Skeletal muscle satellite cell (primary cell): Measurements from ENCODE around the gene MYL9.

Experiments used
- H3K27me3 ChIP-seq: 2 replicates; pipeline ENCODE4 v1.7.0; 2013; ENCODE audit warnings: low read length; ENCODE audit not compliant: control insufficient read depth, insufficient read depth
- H3K36me3 ChIP-seq: 2 replicates; pipeline ENCODE4 v1.7.0; 2013; ENCODE audit warnings: mild to moderate bottlenecking, control low read depth, low read length; ENCODE audit not compliant: insufficient read depth
- H3K4me1 ChIP-seq: 2 replicates; pipeline ENCODE4 v1.7.0; 2013; ENCODE audit warnings: low read length; ENCODE audit not compliant: control insufficient read depth, insufficient read depth
- H3K4me2 ChIP-seq: 2 replicates; pipeline ENCODE4 v1.7.0; 2013; ENCODE audit warnings: mild to moderate bottlenecking, low read length
- H3K4me3 ChIP-seq: 2 replicates; pipeline ENCODE4 v1.7.0; 2013; ENCODE audit warnings: low read length
- H3K9ac ChIP-seq: 2 replicates; pipeline ENCODE4 v1.7.0; 2013; ENCODE audit warnings: mild to moderate bottlenecking, low read depth, low read length, moderate library complexity
- H3K9me3 ChIP-seq: replicated peaks from 2 replicates; pipeline ENCODE4 v1.7.0; 2013; ENCODE audit warnings: mild to moderate bottlenecking, control low read depth, low read length

MYL9 gene

DNA sequence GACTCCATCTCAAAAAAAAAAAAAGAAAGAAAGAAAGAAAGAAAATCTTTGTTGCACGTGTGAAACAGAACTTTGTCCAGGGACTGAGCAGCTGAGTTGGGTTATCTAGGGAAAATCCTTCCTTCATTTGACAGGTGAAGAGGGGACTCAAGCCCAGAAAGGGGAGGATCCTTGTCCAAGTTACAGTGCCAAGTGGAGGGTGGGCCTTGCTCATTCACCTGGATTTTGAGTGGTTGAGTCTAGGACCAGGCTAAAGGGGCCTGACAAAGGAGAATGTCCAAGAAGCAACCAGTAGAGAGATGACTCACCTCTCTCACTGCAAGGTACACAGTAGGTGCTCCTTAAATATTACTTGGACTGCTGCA is 34.7 kb downstream of the MYL9 start:
- peaks cover 24% of the 10 kb centered on the region for H3K4me1 ChIP-seq
- no peaks in the 10 kb centered on the region for H3K9me3 ChIP-seq
- no peaks in the 10 kb centered on the region for H3K27me3 ChIP-seq
- no peak overlapping the region for H3K4me3 ChIP-seq
- H3K36me3 ChIP-seq, result peaks cover 6% of the 10 kb centered on the region
- H3K9ac ChIP-seq, result no peak overlapping the region
- H3K4me2 ChIP-seq, result no peak overlapping the region

GRCh38 chr20:36578356-36579041 is 37.2 kb downstream of the MYL9 start:
- peaks cover 13% of the 10 kb centered on the region for H3K4me1 ChIP-seq
- H3K27me3 ChIP-seq, result no peaks in the 10 kb centered on the region
- H3K9ac ChIP-seq, result no peak overlapping the region
- H3K36me3 ChIP-seq, result peaks cover 11% of the 10 kb centered on the region
- H3K4me3 ChIP-seq, result no peak overlapping the region
- no peak overlapping the region for H3K4me2 ChIP-seq
- H3K9me3 ChIP-seq, result no peaks in the 10 kb centered on the region

DNA sequence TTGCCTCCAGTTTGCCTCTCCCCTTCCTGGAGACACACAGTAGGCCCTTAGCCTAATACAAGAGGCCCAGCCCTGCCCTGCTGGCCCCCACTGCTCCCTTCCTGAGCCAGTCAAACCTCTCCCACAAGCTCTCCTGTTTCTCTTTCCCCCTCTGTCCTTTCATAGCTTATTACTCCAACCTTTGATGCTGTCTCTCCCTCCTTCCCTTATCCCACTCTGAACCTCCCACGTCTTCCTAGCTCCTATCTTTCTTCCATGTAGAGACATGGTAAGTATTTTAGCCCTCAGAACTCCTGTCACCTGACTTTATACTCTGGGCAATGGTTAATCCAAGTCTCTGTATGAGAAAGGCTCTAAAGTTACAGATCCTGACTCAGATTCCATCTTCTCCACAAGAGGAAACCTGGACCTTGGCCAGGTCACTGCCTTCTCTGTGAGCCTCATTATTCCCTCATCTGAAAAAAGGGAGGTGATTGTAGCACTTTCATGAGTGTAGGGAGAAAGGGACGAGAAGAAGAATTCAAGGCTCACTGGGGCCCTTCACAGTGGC is 38.8 kb downstream of the MYL9 start:
- Histone ChIP-seq H3K36me3 (peaks cover 11% of the 10 kb centered on the region), H3K9me3 (no peaks in the 10 kb centered on the region), H3K9ac (no peak overlapping the region), H3K4me3 (no peak overlapping the region), H3K27me3 (no peaks in the 10 kb centered on the region), H3K4me1 (peaks cover 6% of the 10 kb centered on the region), H3K4me2 (no peak overlapping the region)

GRCh38 chr20:36582322-36582721 is 41.0 kb downstream of the MYL9 start:
- Histone ChIP-seq H3K9me3 (no peaks in the 10 kb centered on the region), H3K36me3 (peaks cover 11% of the 10 kb centered on the region)

GRCh38 chr20:36582821-36583220 is 41.5 kb downstream of the MYL9 start:
- peaks cover 11% of the 10 kb centered on the region for H3K36me3 ChIP-seq
- H3K4me3 ChIP-seq, result no peak overlapping the region
- no peaks in the 10 kb centered on the region for H3K4me1 ChIP-seq
- no peaks in the 10 kb centered on the region for H3K27me3 ChIP-seq
- no peaks in the 10 kb centered on the region for H3K9me3 ChIP-seq
- no peak overlapping the region for H3K4me2 ChIP-seq
- no peak overlapping the region for H3K9ac ChIP-seq

More at GRCh38 chr20:36582322-36582721, 41.0 kb downstream of the MYL9 start:
- Histone ChIP-seq H3K4me2 (no peak overlapping the region), H3K9ac (no peak overlapping the region), H3K27me3 (no peaks in the 10 kb centered on the region), H3K4me1 (no peaks in the 10 kb centered on the region), H3K4me3 (no peak overlapping the region)

DNA sequence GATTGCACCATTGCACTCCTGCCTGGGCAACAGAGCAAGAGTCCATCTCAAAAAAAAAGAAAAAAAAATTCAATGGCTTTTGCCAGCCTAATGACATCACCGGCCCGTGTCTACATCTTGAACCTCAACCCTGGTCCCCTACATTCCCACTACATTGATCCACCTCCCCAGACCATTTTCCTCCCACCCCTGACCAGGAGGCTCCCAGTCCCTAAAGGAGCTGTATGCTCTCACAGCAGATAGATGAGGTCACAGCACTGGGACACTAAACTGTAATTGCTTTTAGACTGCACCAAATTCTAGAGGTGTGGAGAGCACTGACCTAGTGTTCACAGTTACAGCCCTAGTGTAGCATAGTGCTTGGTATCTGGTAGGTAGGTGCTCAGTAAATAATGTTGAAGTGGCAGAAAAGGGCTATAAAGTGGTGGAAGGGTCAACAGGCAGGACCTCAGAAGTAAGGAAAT is 42.7 kb downstream of the MYL9 start:
- H3K36me3 ChIP-seq, result peaks cover 6% of the 10 kb centered on the region

GRCh38 chr20:36585410-36586125 is 44.2 kb downstream of the MYL9 start:
- H3K9ac ChIP-seq, result no peak overlapping the region

More for the DNA sequence above, 42.7 kb downstream of the MYL9 start:
- Histone ChIP-seq H3K4me3 (no peak overlapping the region), H3K9ac (no peak overlapping the region), H3K27me3 (no peaks in the 10 kb centered on the region), H3K9me3 (no peaks in the 10 kb centered on the region), H3K4me1 (no peaks in the 10 kb centered on the region), H3K4me2 (no peak overlapping the region)

GRCh38 chr20:36587388-36588070 is 46.2 kb downstream of the MYL9 start:
- H3K4me3 ChIP-seq, result no peak overlapping the region
- no peaks in the 10 kb centered on the region for H3K9me3 ChIP-seq
- H3K4me2 ChIP-seq, result no peak overlapping the region
- no peak overlapping the region for H3K9ac ChIP-seq
- H3K27me3 ChIP-seq, result no peaks in the 10 kb centered on the region
- no peaks in the 10 kb centered on the region for H3K4me1 ChIP-seq
- H3K36me3 ChIP-seq, result peaks cover 5% of the 10 kb centered on the region

More at GRCh38 chr20:36585410-36586125, 44.2 kb downstream of the MYL9 start:
- peaks cover 6% of the 10 kb centered on the region for H3K36me3 ChIP-seq
- no peak overlapping the region for H3K4me3 ChIP-seq
- no peak overlapping the region for H3K4me2 ChIP-seq
- H3K4me1 ChIP-seq, result no peaks in the 10 kb centered on the region
- H3K9me3 ChIP-seq, result no peaks in the 10 kb centered on the region
- no peaks in the 10 kb centered on the region for H3K27me3 ChIP-seq

GRCh38 chr20:36591281-36591680 is 50.0 kb downstream of the MYL9 start:
- Histone ChIP-seq H3K27me3 (no peaks in the 10 kb centered on the region), H3K4me1 (no peaks in the 10 kb centered on the region), H3K9ac (no peak overlapping the region), H3K36me3 (no peaks in the 10 kb centered on the region), H3K4me2 (no peak overlapping the region), H3K9me3 (no peaks in the 10 kb centered on the region), H3K4me3 (no peak overlapping the region)

DNA sequence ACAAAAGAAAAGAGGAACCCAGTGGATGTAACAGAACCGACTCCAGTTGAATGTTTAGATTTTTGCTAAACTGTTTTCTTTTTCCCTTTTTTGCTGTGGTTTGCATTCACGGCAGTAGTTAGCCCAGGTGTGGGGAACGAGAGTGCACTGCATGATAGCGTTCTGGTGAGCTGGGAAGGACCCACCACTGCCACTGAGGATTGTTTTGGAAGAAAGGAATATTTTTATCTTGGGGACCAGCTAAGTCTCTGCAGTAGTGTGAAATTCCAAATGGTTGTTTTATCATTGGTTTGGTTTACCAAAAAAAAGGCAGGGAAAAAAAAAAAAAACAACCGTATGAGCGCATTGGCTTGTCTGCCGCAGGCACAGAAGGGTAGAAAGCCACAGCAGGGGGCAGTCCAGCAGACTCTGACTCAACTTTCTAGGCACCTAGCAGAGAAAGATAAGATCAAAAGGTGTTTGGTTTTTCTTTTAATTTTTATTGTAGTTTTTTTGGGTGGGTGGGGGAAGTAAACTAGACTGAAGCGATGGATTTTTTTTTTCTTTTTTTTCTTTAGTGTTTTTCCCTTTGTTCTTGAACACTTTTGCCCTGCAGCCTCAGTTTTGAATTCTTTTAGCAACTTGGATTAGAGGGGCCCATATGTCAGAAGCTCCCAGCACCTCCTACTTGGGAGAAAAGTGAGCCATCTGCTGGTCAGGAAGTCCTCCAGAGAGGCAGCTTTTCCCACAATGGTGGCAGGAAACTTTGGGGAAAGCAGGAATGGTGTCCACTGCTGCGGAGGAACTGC is 50.7 kb downstream of the MYL9 start:
- Histone ChIP-seq H3K4me1 (no peaks in the 10 kb centered on the region), H3K4me2 (no peak overlapping the region), H3K9ac (no peak overlapping the region), H3K9me3 (no peaks in the 10 kb centered on the region), H3K4me3 (no peak overlapping the region), H3K36me3 (no peaks in the 10 kb centered on the region), H3K27me3 (no peaks in the 10 kb centered on the region)
